Osteoblast (primary cell): ENCODE results near the gene SNRNP48. TPM values are rescaled to one million over a fixed set of nuclear protein-coding genes. Genes with fewer than 3 reads are reported as not detected.

Source experiments
- DNase-seq: peaks from one replicate; pipeline ENCODE4 v3.0.0; 2011; ENCODE audit warnings: low spot score, mixed read lengths; ENCODE audit not compliant: insufficient read length; ENCODE audit errors: missing footprints
- H2AFZ ChIP-seq: 2 replicates; pipeline ENCODE4 v1.6.0; 2011; ENCODE audit warnings: mild to moderate bottlenecking, low read length
- H3K27ac ChIP-seq: 2 replicates; pipeline ENCODE4 v1.5.1; 2011; ENCODE audit warnings: mild to moderate bottlenecking, low read depth, low read length, moderate library complexity
- H3K27me3 ChIP-seq: 2 replicates; pipeline ENCODE4 v1.6.0; 2012; ENCODE audit warnings: mild to moderate bottlenecking, control low read depth, inconsistent platforms, low read length, moderate library complexity; ENCODE audit not compliant: insufficient read depth
- H3K36me3 ChIP-seq: 2 replicates; pipeline ENCODE4 v1.5.1; 2011; ENCODE audit warnings: mild to moderate bottlenecking, low read length, control low read depth, moderate library complexity; ENCODE audit not compliant: insufficient read depth
- H3K4me1 ChIP-seq: 2 replicates; pipeline ENCODE4 v1.5.1; 2011; ENCODE audit warnings: mild to moderate bottlenecking, low read length, control low read depth, moderate library complexity; ENCODE audit not compliant: insufficient read depth
- H3K4me2 ChIP-seq: 2 replicates; pipeline ENCODE4 v1.6.0; 2011; ENCODE audit warnings: mild to moderate bottlenecking, low read length; ENCODE audit not compliant: insufficient read depth
- H3K4me3 ChIP-seq: fragments of 200-600 bp; sonication (generic); 3 replicates; pipeline ENCODE4 v1.5.1; 2012; ENCODE audit warnings: mild to moderate bottlenecking, low read length, inconsistent platforms; ENCODE audit not compliant: insufficient read depth
- H3K79me2 ChIP-seq: 2 replicates; pipeline ENCODE4 v1.6.0; 2012; ENCODE audit warnings: mild to moderate bottlenecking, low read length, control low read depth, inconsistent platforms; ENCODE audit not compliant: insufficient read depth
- H3K9me3 ChIP-seq: 2 replicates; pipeline ENCODE4 v1.5.1; 2011; ENCODE audit warnings: low read depth, low read length, control low read depth
- H4K20me1 ChIP-seq: 2 replicates; pipeline ENCODE4 v1.6.0; 2012; ENCODE audit warnings: mild to moderate bottlenecking, low read length, control low read depth; ENCODE audit not compliant: insufficient read depth
- CTCF ChIP-seq: IDR thresholded peaks from 2 replicates; pipeline ENCODE4 v1.5.1; 2011; ENCODE audit warnings: mild to moderate bottlenecking, low read depth, low read length, moderate library complexity; ENCODE audit errors: extremely low read depth
- total RNA-seq: library from RNA; depleted of rRNA; stranded (reverse); fragments of >200 nt; gene quantifications from 2 replicates; pipeline ENCODE4 v1.2.3, GENCODE V29; 2012

Gene SNRNP48
- total RNA-seq, 1 donor = 15.9 TPM

GRCh38 chr6:7566107-7566506, 23.9 kb upstream of the SNRNP48 start:
- peaks cover 32% of the 10 kb centered on the region for H3K4me1 ChIP-seq
- no peaks in the 10 kb centered on the region for H4K20me1 ChIP-seq
- no peak overlapping the region for H3K4me3 ChIP-seq
- H3K27ac ChIP-seq = peak overlapping the region; percentile 81
- peaks cover 74% of the 10 kb centered on the region for H3K36me3 ChIP-seq
- H3K9me3 ChIP-seq = no peaks in the 10 kb centered on the region
- peaks cover 3% of the 10 kb centered on the region for H3K79me2 ChIP-seq
- H3K4me2 ChIP-seq = peak overlapping the region; percentile 51
- TF ChIP-seq CTCF = no peak
- H3K27me3 ChIP-seq = no peaks in the 10 kb centered on the region
- H2AFZ ChIP-seq = peak overlapping the region; percentile 35
- DNase-seq = peak; percentile 61

DNA sequence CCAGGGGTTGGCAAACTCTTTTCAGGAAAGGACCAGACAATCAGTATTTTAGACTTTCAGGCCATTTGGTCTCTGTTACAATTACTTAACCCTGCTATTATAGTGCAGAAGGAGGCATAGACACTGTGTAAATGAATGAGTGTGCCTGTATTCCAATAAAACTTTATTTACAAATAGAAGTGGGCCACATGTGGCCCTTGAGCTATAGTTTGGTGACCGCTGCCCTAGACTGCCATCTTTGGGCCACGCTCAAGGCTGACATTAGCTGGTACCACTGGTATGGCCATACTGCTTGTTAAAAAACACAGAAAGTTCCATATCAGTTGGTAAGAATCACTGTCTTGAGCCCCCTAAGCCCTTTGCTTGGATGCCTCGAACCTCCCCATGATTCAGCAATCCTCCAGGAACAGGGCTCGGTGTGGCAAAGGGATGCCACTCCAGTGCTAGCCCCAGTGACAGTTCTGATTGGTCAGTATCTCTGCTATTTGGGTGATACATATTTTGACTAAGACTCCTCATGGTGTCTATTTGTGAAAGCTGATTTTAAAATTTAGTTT, 23.3 kb upstream of the SNRNP48 start:
- Histone ChIP-seq H3K9me3 (no peaks in the 10 kb centered on the region), H3K4me1 (peaks cover 32% of the 10 kb centered on the region), H3K27me3 (no peaks in the 10 kb centered on the region), H4K20me1 (no peaks in the 10 kb centered on the region), H3K79me2 (no peaks in the 10 kb centered on the region), H3K27ac (peak overlapping the region; percentile 81), H3K4me2 (no peak overlapping the region), H3K4me3 (no peak overlapping the region), H3K36me3 (peaks cover 74% of the 10 kb centered on the region), H2AFZ (no peak overlapping the region)
- TF ChIP-seq CTCF = no peak
- no peak for DNase-seq

DNA sequence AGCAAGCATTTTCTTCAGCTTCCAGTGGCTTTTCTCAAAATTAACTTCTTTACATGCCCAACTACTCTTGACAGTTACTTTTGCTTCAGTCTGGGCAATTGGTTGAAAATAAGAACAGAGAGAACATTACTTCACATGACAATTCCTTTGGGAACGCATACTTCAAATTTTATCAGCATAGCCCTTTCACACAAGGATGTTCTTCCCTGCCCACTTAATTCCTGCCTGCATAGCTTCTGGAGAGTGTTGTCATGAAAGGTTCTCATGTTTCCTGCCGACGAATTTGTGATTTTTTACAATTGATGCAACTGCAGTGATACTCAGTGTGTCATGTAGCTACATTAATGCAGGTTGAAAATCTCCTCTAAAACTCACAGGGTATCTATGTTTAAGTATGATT, 22.0 kb upstream of the SNRNP48 start:
- Histone ChIP-seq H3K9me3 (no peaks in the 10 kb centered on the region), H3K27ac (peak overlapping the region; percentile 54), H3K4me1 (peaks cover 32% of the 10 kb centered on the region), H4K20me1 (no peaks in the 10 kb centered on the region), H3K27me3 (no peaks in the 10 kb centered on the region), H3K4me2 (peak overlapping the region; percentile 35), H2AFZ (no peak overlapping the region), H3K36me3 (peaks cover 79% of the 10 kb centered on the region), H3K79me2 (no peaks in the 10 kb centered on the region), H3K4me3 (no peak overlapping the region)
- peak; percentile 83 for DNase-seq
- no peak for TF ChIP-seq CTCF

- no peaks in the 10 kb centered on the region for H4K20me1 ChIP-seq
- peaks cover 69% of the 10 kb centered on the region for H3K36me3 ChIP-seq
These were observed 20.9 kb upstream of the SNRNP48 start for GRCh38 chr6:7569082-7569481.

More at GRCh38 chr6:7569082-7569481, 20.9 kb upstream of the SNRNP48 start:
- Histone ChIP-seq H3K9me3 (no peaks in the 10 kb centered on the region), H2AFZ (no peak overlapping the region), H3K27ac (peak overlapping the region; percentile 42), H3K4me3 (no peak overlapping the region), H3K27me3 (no peaks in the 10 kb centered on the region), H3K4me2 (no peak overlapping the region), H3K4me1 (peaks cover 32% of the 10 kb centered on the region), H3K79me2 (no peaks in the 10 kb centered on the region)
- TF ChIP-seq CTCF = no peak
- no peak for DNase-seq
